IPS-18c (cell line): Measurements from ENCODE around the gene ADSL.

Source experiments
- H3K4me3 ChIP-seq: 2 replicates; pipeline ENCODE4 v1.7.0; 2013; ENCODE audit warnings: low read depth, mild to moderate bottlenecking, low read length, moderate library complexity; ENCODE audit not compliant: insufficient read depth
- H3K9me3 ChIP-seq: one replicate; pipeline ENCODE4 v1.6.1; 2013; ENCODE audit warnings: mild to moderate bottlenecking, low read length, moderate library complexity; ENCODE audit not compliant: control insufficient read depth, insufficient read depth

ADSL gene

GRCh38 chr22:40388231-40388630 lies 41.9 kb downstream of the ADSL start:
- Histone ChIP-seq H3K9me3 (peaks cover 2% of the 10 kb centered on the region), H3K4me3 (no peak overlapping the region)

GRCh38 chr22:40391417-40391816 lies 45.1 kb downstream of the ADSL start:
- Histone ChIP-seq H3K9me3 (peaks cover 2% of the 10 kb centered on the region), H3K4me3 (no peak overlapping the region)

- H3K9me3 ChIP-seq, result peaks cover 2% of the 10 kb centered on the region
- no peak overlapping the region for H3K4me3 ChIP-seq
These were observed 46.3 kb downstream of the ADSL start for GRCh38 chr22:40392618-40393017.

GRCh38 chr22:40394607-40395006 lies 48.3 kb downstream of the ADSL start:
- Histone ChIP-seq H3K9me3 (peaks cover 2% of the 10 kb centered on the region), H3K4me3 (no peak overlapping the region)

- Histone ChIP-seq H3K9me3 (peaks cover 2% of the 10 kb centered on the region), H3K4me3 (no peak overlapping the region)
These were observed 49.3 kb downstream of the ADSL start for GRCh38 chr22:40395607-40396006.

GRCh38 chr22:40396882-40397281 lies 50.6 kb downstream of the ADSL start:
- Histone ChIP-seq H3K4me3 (no peak overlapping the region), H3K9me3 (peaks cover under 1% of the 10 kb centered on the region)

GRCh38 chr22:40397396-40397795 lies 51.1 kb downstream of the ADSL start:
- Histone ChIP-seq H3K4me3 (no peak overlapping the region), H3K9me3 (no peaks in the 10 kb centered on the region)

GRCh38 chr22:40399621-40400020 lies 53.3 kb downstream of the ADSL start:
- no peaks in the 10 kb centered on the region for H3K9me3 ChIP-seq

GRCh38 chr22:40400159-40400558 lies 53.9 kb downstream of the ADSL start:
- H3K4me3 ChIP-seq, result no peak overlapping the region
- H3K9me3 ChIP-seq, result no peaks in the 10 kb centered on the region

More at GRCh38 chr22:40399621-40400020, 53.3 kb downstream of the ADSL start:
- H3K4me3 ChIP-seq, result no peak overlapping the region

- Histone ChIP-seq H3K9me3 (no peaks in the 10 kb centered on the region), H3K4me3 (no peak overlapping the region)
These were observed 55.2 kb downstream of the ADSL start for GRCh38 chr22:40401532-40401931.

- Histone ChIP-seq H3K9me3 (no peaks in the 10 kb centered on the region), H3K4me3 (no peak overlapping the region)
These were observed 55.7 kb downstream of the ADSL start for GRCh38 chr22:40401981-40402406.

GRCh38 chr22:40403141-40403540 lies 56.8 kb downstream of the ADSL start:
- H3K9me3 ChIP-seq, result no peaks in the 10 kb centered on the region

GRCh38 chr22:40403651-40404050 lies 57.4 kb downstream of the ADSL start:
- H3K9me3 ChIP-seq, result no peaks in the 10 kb centered on the region
- H3K4me3 ChIP-seq, result no peak overlapping the region

More at GRCh38 chr22:40403141-40403540, 56.8 kb downstream of the ADSL start:
- no peak overlapping the region for H3K4me3 ChIP-seq

- no peak overlapping the region for H3K4me3 ChIP-seq
- H3K9me3 ChIP-seq, result no peaks in the 10 kb centered on the region
These were observed 58.2 kb downstream of the ADSL start for GRCh38 chr22:40404251-40405177.

- no peak overlapping the region for H3K4me3 ChIP-seq
- no peaks in the 10 kb centered on the region for H3K9me3 ChIP-seq
These were observed 59.1 kb downstream of the ADSL start for GRCh38 chr22:40405178-40406062.

GRCh38 chr22:40406063-40406890 lies 60.0 kb downstream of the ADSL start:
- H3K4me3 ChIP-seq, result no peak overlapping the region
- H3K9me3 ChIP-seq, result no peaks in the 10 kb centered on the region
